Glomerular visceral epithelial cell (primary cell): Measurements from ENCODE around the gene PLEKHA1.
A peak's percentile ranks its signal among the peaks of the same experiment; 100 is the strongest.

Experiments
- DNase-seq: peaks from one replicate; pipeline ENCODE4 v3.0.0-alpha.2; 2016; ENCODE audit errors: extremely low spot score

The PLEKHA1 gene

DNA sequence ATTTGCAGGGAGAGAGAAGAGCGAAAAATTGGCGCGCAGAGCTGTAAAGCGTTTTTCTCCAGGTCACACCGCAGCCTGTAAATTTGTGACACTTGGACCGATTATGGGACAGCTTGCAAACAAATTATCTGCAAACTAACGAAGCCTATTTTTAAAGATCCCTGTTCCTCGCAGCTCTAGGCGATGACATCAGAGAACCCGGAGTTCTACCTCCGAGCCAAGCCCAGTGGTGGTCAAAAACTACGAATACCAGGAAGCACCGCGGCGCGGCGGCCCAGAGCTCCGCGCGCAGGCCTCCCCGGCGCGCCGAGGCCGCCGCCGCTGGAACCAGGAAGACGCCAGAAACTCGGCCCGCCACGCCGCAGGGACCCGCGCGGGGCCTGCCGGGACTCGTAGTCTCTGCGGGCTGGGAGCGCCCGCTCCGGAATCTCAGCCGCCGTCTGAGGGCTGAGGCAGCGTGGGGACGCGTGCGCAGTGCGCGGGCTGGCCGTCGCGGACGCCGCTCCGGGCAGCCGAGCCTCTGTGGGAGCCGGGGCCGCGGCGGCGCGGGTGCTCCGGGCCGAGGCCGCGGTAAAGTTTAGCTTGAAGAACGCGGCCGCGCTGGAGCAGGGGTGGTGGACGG is at the start of gene PLEKHA1:
PLEKHA1 (plus strand) TSS at position 472 of the 622 bp plus-strand sequence. CDS start 18,493 bp downstream, outside the sequence.
- peak; percentile 96 for DNase-seq

DNA sequence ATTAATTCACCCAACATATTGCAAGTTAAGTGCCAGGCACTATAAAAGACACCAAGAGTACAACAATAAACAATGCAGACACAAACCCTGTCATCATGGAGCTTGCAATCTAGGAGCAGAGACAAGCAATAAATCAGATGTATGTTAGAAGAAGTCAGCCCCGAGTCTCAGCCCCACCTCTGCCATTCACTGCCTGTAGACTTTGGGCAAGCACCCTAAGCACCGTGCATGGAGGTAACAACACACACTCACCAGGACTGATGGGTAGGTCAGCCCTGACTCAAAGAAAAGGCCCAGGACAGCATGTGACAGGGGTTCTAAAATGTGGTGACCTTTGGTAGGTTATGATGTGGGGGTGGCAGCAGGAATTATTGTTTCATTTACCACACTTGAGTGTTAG is 49.3 kb upstream of the PLEKHA1 start:
- no peak for DNase-seq

GRCh38 chr10:122326385-122326784 is 48.1 kb upstream of the PLEKHA1 start:
- DNase-seq: no peak

GRCh38 chr10:122326806-122327205 is 47.7 kb upstream of the PLEKHA1 start:
- DNase-seq: no peak

DNA sequence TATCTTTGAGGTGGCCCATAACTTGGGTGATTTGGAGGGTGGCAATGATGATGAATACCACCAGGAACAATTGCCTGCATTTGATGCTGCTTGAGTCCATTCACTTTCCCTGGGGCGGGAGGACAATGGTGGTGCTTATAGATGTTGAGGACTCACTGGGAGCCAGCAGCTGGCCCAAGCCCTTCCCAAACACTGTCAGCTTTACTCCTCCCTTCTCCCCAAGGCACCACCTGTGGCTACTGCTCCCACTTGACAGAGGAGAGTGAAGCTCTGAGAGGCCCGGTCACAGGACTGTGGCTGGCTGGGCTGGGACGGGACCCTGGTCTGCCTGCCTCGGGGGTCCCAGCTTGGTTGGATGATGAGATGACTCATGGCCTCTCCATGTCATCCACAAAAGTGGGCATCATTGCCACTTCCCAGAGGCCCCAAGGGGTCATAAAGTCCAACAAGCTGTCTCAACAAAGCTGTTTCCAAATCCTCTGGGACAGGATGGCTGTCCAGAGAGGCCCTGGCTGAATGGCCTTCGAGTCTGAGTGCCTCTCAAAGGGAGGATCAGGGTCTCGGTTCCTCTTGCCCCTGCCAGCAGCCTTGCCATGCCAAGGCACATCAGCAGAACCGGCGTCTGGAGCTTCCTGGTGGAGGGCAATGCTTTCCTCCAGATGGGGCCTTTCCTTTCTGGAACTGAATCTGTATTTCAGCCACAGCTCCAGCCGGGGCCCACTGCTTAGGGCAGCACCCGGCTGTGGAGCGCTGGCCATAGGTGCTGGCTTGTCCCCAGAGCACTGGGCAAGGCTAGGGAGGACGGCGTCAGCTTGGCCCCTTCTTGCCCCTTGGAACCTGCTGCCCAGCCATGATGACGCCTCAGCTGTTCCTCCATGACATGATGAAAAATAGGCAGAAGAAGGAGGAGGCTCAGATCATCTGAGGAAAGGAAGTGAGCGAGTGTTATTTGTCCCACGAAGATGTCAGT is 47.0 kb upstream of the PLEKHA1 start:
- no peak for DNase-seq

- no peak for DNase-seq
These were observed 45.8 kb upstream of the PLEKHA1 start for GRCh38 chr10:122328676-122329075.

GRCh38 chr10:122329416-122329815 is 45.1 kb upstream of the PLEKHA1 start:
- DNase-seq: no peak

DNA sequence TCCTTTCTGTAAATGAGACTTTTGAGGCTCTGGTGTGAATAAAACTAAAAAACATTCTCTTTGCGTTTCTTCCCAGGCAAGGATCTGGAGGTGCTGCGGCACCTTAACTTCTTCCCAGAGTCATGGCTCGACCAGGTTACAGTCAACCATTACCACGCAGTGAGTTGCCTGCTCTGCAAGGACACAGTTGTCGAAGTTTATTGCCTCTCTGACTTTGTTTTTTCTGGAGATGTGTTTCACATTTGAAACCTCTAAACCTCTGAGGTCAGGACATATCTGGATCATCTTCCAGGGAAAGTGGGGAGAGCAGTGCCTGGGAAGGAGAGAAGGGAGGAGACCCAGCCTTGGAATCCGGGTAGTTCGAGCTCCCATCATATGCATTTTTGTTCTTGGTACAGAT is 43.4 kb upstream of the PLEKHA1 start:
- no peak for DNase-seq

DNA sequence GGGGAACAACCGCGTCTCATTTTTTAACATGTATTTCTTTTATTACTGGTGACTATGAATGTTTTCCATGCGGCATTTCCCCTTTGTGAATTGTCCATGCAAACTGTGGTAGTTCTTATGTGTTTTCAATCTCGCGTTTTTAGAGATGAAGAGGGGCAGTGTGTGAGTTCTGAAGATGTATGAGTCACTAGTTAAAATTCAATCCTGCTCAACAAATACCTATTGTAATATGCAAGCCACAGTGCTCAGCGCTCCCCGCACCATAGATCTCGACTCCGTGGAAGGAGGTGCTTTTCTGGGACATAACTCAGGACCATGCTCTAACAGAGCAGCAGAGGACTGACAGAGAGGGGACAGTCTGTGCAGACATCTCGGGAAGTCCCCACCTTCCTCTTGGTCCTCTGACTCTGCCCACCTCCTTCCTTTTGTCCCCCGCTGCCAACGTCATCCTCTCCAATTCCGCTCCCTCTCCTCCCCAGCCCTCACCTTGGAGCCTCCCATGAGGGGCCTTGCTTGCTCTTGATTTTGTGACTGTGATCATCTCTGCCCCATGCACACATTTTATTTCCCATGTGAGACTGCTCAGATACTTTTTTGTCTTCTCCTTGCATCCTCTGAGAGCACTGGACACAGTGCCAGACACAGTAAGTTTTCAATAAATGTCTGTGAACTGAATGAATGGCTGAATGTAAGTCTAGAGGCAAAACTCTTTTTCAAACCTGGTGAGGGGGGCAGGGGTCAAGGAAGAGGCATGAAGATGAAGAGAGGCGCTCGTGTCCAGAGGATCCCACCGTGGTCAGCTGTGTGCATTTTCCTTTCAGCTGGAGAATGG is 42.7 kb upstream of the PLEKHA1 start:
- peak; percentile 78 for DNase-seq

DNA sequence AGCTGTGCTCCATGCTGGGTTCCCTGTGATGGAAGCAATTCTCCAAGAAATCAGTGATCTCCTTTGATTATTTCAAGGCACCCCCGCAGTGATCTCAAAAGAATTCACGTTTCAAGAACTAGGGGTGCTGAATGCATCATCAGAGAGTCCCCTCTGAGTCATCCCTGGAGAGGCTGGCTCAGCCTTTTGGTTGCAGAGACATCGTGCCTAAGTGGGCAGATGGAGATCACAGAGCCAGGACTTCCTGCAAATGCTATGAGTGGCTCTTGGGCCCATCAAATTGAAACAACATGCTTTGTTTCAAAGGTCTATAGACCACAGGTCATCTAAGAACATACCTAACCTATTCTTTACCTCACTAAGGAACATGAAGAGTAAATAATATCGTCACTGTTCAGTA is 41.5 kb upstream of the PLEKHA1 start:
- peak; percentile 23 for DNase-seq

DNA sequence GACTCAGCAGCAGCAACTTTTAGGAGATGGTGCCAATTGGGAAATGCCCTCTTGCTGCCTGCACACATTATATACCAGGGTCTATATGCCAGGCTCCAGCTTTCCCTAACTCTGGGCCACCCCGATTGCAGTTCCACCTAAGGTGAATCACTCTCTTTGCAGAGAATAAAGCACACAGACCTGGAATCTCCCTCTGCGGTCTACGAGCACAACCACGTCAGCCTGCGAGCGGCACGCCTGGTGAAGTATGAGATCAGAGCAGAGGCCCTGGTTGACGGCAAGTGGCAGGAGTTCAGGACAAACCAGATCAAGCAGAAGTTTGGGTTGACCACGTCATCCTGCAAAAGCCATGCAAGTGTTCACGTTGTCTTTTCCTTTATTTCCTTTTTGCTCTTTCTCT is 38.2 kb upstream of the PLEKHA1 start:
- no peak for DNase-seq

GRCh38 chr10:122336961-122337360 is 37.5 kb upstream of the PLEKHA1 start:
- DNase-seq: no peak

DNA sequence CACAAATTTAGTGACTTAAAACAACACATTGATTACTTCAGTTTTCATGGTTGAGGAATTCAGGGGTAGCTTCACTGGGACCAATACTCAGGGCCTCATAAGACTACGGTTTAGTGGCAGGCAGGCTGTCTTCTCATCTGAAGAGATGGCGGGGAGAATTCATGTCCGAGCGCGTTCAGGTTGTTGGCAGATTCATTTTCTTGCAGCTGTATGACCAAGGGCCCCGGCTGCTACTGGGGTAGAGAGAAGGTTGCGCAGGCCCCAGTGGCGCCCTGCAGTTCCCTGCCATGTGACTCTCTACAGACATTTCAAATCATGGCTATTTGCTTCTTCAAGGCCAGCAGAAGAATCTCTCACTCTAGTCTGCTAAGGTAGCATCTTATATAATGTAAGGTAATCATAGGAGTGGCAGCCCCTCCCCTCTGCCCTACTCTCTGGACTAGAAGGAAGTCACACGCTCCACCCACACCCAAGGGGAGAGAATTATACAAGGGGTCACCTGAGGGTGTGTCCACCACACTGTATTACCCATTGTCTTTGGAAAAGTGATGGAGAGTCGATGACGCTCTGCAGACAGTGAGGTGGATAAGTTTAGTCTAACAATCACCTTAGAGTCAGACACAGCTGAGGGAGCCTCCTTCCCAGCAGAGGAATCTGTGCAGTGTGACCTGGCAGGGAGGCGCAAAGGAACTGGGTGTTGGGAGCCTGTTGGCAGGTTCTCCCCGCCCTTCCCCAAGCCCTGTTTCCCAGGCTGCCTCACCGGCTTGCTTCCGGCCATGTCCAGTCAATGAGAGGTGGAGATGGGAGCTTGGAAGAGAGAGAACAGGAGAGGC is 35.7 kb upstream of the PLEKHA1 start:
- DNase-seq: no peak

DNA sequence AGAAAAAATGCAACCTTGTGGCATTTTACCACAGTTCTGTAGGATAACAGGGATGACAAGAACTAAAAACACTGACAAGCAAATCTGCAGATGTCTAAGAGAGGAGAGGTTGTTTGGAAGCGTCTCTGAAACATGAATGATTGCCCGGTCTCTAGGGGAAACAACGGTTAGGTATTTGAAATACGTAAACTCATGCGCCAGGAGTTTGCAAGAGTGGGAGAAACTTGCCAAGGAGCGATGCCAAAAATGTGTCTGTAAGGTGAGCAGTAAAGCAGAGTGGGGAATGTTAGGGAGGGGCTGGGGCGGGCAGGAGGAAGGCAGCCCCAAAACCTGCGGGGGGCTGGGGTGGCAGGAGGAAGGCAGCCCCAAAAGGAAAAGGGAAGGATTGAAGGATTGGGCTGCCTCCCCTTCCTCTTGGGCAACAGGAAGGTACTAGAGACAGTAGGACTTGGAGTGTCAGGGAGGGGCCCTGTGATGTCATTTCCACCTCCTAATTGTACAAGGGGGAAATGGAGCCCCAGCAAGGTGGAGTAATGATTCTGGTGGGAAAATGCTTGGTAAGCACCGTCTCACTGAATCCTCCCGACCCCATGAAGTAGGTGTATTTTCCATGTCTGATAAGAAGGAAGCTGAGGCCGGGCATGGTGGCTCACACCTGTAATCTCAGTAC is 33.2 kb upstream of the PLEKHA1 start:
- DNase-seq: no peak

DNA sequence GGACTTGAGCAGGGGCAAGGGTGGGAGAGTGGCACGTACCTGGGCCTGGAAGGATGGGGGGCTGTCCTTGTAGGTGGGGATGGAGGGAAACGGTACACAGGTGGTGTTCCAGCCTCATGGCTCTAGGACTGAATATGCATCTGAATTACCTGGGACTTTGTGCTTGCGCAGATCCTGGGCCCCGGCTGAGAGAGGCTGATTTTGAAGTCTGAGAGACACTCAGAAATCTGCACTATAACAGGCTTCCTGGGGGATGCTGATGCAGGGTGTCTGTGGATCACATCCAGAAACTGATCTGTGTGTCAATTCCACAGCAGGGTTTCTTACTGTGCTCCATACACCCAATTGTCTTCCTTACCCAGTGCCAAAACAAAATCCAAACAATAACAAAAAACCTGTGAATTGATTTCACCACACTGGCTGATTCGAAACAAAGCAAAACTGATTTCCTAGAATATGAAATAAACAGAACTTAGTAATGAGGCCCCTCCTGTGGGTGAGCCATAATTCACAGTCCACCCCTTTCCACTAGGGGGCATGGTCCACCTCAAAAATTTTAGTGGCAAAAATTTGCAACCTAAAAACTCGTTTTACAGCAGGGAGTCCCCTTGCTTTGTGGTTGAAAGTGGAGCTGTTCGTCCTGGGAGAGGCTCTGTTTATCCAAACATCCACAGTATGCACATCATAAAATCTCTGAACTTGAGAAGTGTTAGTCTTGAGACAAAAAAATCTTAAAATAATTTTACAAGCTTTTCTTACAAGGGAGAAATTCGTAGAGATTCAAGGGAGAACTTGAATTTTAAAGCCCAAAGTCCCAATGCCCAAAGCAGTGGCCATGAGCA is 32.0 kb upstream of the PLEKHA1 start:
- peak; percentile 59 for DNase-seq

GRCh38 chr10:122343135-122343800 is 31.2 kb upstream of the PLEKHA1 start:
- no peak for DNase-seq

- no peak for DNase-seq
These were observed 30.6 kb upstream of the PLEKHA1 start for GRCh38 chr10:122343936-122344335.

GRCh38 chr10:122344741-122345258 is 29.7 kb upstream of the PLEKHA1 start:
- peak; percentile 17 for DNase-seq
